Mucosa of gallbladder (tissue), 1 donor: Measurements from ENCODE around the gene TAS2R16. TPM values are rescaled to one million over a fixed set of nuclear protein-coding genes. Genes with fewer than 3 reads are reported as not detected.
"Not testable (repeated sequence)": the region's sequence is repeated elsewhere in the genome, so short reads cannot be mapped to it uniquely, and the experiment has no call there.

Source experiments
- DNase-seq: peaks from one replicate; pipeline ENCODE4 v3.0.0-alpha.2; 2020; ENCODE audit warnings: low spot score
- total RNA-seq: library from RNA; stranded (reverse); gene quantifications from one replicate; pipeline ENCODE4 v1.2.1, GENCODE V29; 2021
- donor health status: DM: no; HTN: no; CAD: no.

The TAS2R16 gene
- total RNA-seq, 1 donor from 2014 or later: not detected

DNA sequence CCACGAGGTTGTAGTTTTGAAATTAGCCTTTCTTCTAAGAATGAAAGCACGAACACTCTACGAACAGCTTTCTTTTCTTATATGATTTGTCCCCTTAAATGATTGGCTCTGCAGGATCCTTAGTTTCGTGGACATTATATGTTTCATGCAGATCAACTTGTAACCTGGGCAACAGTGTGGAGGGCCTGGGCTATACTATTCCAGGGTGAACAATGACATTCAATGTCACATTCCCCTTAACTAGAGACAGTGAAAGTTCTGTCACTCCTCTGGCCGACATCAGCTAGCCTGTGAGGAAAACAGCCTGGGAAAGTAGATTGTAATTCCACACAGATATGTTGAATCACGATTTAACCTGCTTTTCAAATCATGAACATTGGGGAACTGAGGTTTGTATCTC, 23.4 kb downstream of the TAS2R16 start:
- no peak for DNase-seq

- no peak for DNase-seq
Measured at GRCh38 chr7:122970740-122971725, 24.5 kb downstream of the TAS2R16 start.

DNA sequence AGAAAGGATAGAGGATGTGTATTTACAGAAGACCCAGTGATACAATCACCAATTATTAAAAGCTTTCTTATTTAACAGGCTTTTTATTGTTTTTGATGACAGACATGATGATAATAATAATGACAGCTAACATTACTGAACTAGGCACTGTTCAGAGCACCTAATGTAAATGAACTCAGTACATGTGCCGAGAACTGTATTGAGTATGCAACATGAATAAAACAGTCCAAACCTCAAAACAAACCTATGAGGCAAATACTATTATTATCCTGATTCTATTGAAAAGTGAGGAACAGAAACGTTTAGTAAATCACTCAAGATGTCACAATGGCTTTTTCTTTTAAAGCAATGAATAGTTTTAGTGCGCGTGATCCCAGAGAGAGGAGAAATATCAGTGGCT, 27.1 kb downstream of the TAS2R16 start:
- no peak for DNase-seq

- no peak for DNase-seq
Measured at GRCh38 chr7:122965306-122965705, 30.2 kb downstream of the TAS2R16 start.

DNA sequence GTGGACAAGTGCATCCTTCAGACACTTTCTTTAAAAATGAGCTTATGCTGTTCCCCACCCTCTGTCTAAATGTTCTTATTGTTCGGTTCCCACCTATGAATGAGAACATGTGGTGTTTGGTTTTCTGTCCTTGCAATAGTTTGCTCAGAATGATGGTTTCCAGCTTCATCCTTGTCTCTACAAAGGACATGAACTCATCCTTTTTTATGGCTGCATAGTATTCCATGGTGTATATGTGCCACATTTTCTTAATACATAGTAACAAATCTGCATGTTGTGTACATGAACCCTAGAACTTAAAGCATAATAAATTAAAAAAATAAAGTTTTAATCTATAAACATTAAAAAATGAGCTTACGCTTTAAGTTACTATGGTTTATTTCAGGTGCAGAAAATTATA, 41.8 kb downstream of the TAS2R16 start:
- not testable (repeated sequence) for DNase-seq

DNA sequence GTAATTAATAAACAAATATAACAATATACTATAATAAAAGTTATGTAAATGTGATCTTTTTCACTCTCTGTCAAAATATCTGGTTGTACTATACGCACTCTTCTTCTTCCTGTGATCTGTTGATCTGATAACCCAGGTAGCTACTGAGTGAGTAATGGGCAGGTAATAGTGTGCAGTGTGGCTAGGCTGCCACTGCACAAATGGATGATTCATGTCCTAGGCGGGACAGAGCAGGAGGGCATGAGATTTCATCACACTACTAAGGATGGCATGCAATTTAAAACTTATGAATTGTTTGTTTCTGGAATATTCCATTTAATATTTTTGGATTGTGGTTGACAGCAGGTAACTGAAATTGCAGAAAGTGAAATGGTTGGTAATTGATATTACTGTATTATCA, 44.5 kb downstream of the TAS2R16 start:
- no peak for DNase-seq

DNA sequence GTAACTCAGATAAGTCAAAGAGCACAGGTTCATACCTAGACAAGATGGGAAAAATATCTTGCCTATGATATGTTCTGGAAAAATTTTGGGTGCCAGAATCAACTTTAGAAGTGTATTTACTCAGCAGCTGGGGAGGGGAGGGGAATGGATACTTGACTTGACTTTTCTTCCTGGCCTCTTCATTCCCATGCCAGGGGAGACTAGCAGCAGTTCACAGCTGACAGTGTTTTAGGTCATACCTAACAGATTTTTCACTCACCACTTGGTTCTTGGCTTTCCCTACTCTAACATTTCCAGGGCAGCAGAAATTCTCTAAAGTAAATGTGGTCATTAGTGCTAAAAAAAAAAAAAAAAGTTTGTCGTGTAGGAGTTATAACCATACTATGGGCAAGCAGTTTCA, 46.3 kb downstream of the TAS2R16 start:
- no peak for DNase-seq

Other genes with a start within 250 kb of the TAS2R16 start
- 38.4 TPM for gene CADPS2, start 109.2 kb downstream of the TAS2R16 start, total RNA-seq
- 132 TPM for gene SLC13A1, start 204.3 kb upstream of the TAS2R16 start, total RNA-seq